ENCODE data around the gene CEP128.

Gene CEP128

GRCh38 chr14:80847070-80847469, 94.5 kb downstream of the CEP128 start:
- TF ChIP-seq, protein P1, sequence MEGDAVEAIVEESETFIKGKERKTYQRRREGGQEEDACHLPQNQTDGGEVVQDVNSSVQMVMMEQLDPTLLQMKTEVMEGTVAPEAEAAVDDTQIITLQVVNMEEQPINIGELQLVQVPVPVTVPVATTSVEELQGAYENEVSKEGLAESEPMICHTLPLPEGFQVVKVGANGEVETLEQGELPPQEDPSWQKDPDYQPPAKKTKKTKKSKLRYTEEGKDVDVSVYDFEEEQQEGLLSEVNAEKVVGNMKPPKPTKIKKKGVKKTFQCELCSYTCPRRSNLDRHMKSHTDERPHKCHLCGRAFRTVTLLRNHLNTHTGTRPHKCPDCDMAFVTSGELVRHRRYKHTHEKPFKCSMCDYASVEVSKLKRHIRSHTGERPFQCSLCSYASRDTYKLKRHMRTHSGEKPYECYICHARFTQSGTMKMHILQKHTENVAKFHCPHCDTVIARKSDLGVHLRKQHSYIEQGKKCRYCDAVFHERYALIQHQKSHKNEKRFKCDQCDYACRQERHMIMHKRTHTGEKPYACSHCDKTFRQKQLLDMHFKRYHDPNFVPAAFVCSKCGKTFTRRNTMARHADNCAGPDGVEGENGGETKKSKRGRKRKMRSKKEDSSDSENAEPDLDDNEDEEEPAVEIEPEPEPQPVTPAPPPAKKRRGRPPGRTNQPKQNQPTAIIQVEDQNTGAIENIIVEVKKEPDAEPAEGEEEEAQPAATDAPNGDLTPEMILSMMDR (IDR thresholded peaks at IDR 0.05; ENCODE audit: low read depth, low read length) = no peak
- no peaks in the 10 kb centered on the region for H3K27me3 ChIP-seq (ENCODE audit: insufficient read depth, low read depth, severe bottlenecking)
- H3K4me3 ChIP-seq (ENCODE audit: low read depth, low read length) = no peak overlapping the region
- DNase-seq = no peak
- no peaks in the 10 kb centered on the region for H3K9me3 ChIP-seq (ENCODE audit: severe bottlenecking)
- no peak overlapping the region for H3K27ac ChIP-seq
- no peaks in the 10 kb centered on the region for H3K36me3 ChIP-seq

DNA sequence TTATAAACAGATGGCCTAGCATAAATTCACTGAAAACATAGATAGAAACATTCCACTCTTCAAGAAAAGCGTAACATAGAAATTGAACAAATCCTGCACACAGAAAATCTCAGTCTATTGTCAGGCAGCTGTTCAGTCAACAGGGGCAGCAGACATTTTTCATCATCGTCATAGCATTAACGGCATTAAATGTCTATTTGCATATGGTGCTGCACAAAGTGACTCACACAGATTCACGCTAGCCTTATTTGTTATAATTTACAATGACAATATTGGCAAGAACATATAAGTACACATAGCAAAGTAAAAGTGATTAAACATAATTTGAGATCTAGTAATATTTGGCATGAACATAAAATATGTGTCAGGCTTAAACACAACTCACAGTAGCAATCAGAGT, 95.7 kb downstream of the CEP128 start:
- Histone ChIP-seq H3K27ac (no peak overlapping the region), H3K27me3 (ENCODE audit: insufficient read depth, low read depth, severe bottlenecking) (no peaks in the 10 kb centered on the region), H3K36me3 (no peaks in the 10 kb centered on the region), H3K9me3 (ENCODE audit: severe bottlenecking) (no peaks in the 10 kb centered on the region), H3K4me3 (ENCODE audit: low read depth, low read length) (no peak overlapping the region)
- no peak for DNase-seq
- TF ChIP-seq, protein P1 (IDR thresholded peaks at IDR 0.05; ENCODE audit: low read depth, low read length) = no peak

DNA sequence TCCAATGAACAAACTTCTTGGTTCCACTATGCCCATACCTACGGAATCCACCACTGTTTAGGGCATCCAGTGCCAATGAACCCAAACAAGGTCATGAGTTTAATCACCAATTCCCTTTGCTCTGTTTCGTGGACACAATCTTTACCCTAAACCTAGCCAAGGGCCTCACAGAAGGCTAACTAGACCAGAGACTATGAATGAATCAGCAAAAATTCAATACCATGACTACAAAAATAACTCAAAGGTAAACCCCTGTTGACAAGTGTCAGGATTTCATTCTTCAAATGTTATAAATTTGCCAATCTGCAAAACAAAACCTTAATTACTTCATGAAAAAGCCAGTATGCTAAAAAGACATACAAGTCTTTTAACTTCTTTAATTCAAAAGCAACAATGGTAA, 96.7 kb downstream of the CEP128 start:
- DNase-seq = no peak
- H3K27me3 ChIP-seq (ENCODE audit: insufficient read depth, low read depth, severe bottlenecking) = no peaks in the 10 kb centered on the region
- TF ChIP-seq, protein P1 (IDR thresholded peaks at IDR 0.05; ENCODE audit: low read depth, low read length) = no peak
- H3K36me3 ChIP-seq = no peaks in the 10 kb centered on the region
- H3K4me3 ChIP-seq (ENCODE audit: low read depth, low read length) = no peak overlapping the region
- H3K9me3 ChIP-seq (ENCODE audit: severe bottlenecking) = no peaks in the 10 kb centered on the region
- H3K27ac ChIP-seq = no peak overlapping the region

GRCh38 chr14:80839743-80840142, 101.8 kb downstream of the CEP128 start:
- TF ChIP-seq, protein P1 (IDR thresholded peaks at IDR 0.05; ENCODE audit: low read depth, low read length) = no peak
- Histone ChIP-seq H3K9me3 (ENCODE audit: severe bottlenecking) (no peaks in the 10 kb centered on the region), H3K4me3 (ENCODE audit: low read depth, low read length) (no peak overlapping the region), H3K27me3 (ENCODE audit: insufficient read depth, low read depth, severe bottlenecking) (no peaks in the 10 kb centered on the region), H3K36me3 (no peaks in the 10 kb centered on the region), H3K27ac (no peak overlapping the region)
- no peak for DNase-seq

GRCh38 chr14:80809663-80810062, 131.9 kb downstream of the CEP128 start:
- TF ChIP-seq, protein P1 (IDR thresholded peaks at IDR 0.05; ENCODE audit: low read depth, low read length) = no peak
- H3K27ac ChIP-seq = no peak overlapping the region
- H3K4me3 ChIP-seq (ENCODE audit: low read depth, low read length) = no peak overlapping the region
- H3K27me3 ChIP-seq (ENCODE audit: insufficient read depth, low read depth, severe bottlenecking) = no peaks in the 10 kb centered on the region
- H3K9me3 ChIP-seq (ENCODE audit: severe bottlenecking) = no peaks in the 10 kb centered on the region
- no peak for DNase-seq
- H3K36me3 ChIP-seq = no peaks in the 10 kb centered on the region

- Histone ChIP-seq H3K4me3 (ENCODE audit: low read depth, low read length) (no peak overlapping the region), H3K27ac (no peak overlapping the region), H3K27me3 (ENCODE audit: insufficient read depth, low read depth, severe bottlenecking) (no peaks in the 10 kb centered on the region), H3K9me3 (ENCODE audit: severe bottlenecking) (no peaks in the 10 kb centered on the region), H3K36me3 (no peaks in the 10 kb centered on the region)
- TF ChIP-seq, protein P1 (IDR thresholded peaks at IDR 0.05; ENCODE audit: low read depth, low read length) = no peak
- no peak for DNase-seq
These were observed 136.4 kb downstream of the CEP128 start for GRCh38 chr14:80805136-80805535.

All from WERI-Rb-1 (cell line).